ENCODE measurements around the gene GSTT2.
"Not testable (repeated sequence)": the region's sequence is repeated elsewhere in the genome, so short reads cannot be mapped to it uniquely, and the experiment has no call there.

The GSTT2 gene

DNA sequence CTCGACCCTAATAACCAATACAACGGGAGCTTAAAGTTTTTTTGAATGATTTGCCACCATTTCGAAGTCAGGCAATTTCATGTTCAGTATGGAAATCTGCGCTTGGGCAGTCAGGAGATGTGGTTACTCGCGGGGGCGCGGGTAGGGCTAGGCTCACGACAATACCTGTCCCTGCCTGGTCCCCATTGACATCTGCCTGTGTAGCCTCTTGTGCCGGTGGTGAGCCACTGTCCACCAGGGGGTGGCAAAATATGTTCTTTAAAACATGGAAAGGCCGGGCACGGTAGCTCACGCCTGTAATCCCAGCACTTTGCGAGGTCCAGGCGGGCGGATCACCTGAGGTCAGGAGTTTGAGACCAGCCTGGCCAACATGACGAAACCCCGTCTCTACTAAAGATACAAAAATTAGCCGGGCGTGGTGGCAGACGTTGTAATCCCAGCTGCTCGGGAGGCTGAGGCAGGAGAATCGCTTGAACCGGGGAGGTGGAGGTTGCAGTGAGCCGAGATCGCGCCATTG, 5.0 kb upstream of the GSTT2 start:
- DNase-seq: not testable (repeated sequence)

DNA sequence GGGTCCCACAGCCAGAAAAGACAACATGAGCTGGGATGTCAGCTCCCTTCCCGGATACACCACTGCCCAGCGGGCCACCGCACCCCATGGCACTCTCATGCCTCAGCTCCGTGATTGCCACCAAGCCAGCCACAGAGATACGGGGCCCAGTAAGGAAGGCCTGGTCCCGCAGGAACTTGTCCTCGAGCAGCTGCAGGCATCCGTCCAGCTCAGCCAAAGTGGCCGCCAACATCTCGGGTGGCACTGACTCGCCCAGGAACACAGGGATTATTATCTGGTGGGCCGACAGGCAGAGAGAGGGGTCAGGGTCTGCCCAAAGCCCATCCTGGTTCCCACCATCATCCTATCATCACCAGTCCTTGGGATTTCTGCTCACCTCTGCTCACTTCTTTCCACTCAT, 2.6 kb upstream of the GSTT2 start:
- not testable (repeated sequence) for DNase-seq

DNA sequence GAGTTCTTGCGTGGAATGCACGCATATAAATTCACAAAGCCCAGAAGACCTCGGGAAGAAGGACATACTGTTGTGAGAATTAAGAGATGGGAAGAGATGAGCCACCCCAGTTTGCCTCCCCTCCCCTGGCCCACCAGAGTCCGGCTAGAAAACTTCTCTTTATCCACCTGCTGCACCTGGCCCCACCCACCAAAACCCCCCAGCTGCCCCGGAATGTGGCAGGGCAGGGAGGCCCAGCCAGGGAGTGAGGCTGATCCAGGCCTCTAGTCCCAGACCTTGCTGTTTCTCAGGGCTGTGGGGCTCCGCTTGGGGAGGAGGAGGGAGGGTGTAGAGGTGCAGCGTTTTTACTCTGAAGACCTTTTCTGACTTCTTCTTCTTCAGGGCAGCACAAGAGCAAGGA, 633 bp downstream of the GSTT2 start:
- DNase-seq: not testable (repeated sequence)

DNA sequence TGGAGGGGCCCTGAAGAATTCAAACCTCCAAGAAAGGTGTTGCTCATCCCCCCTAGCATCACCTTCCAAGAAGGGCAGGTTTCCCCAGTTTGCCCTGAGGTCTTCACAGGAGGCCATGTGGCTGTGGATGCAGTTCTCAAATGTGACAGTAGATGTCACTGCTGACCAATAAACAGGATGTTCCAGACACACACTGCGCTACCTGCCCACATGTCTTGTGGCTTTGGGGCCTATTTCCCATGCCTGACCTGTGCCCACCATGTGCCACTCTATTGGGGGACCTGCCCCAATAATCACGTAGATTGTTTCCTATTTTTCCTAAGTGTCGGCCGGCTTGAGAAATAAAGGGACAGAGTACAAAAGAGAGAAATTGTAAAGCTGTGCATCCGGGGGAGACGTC, 4.5 kb downstream of the GSTT2 start:
- no peak for DNase-seq

DNA sequence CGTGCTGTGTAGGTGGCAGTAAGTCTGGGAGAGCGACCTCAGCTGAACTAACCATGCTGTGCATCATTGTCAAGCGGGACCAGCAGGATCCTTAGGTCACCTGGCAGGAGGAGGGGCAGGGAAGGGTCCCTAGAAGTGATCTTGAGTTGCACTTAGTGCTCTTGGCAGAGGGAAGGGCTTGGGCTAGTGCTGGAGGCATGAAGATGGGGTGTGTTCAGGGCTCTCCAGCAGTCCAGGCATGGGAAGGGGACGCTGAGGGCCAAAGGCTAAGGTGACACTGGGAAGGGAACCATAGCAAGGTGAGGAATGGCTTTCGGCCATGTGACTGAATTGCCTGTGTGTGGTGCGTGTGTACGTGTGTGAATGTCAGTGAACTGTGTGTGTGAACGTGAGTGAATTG, 6.2 kb downstream of the GSTT2 start:
- DNase-seq: not testable (repeated sequence)

DNA sequence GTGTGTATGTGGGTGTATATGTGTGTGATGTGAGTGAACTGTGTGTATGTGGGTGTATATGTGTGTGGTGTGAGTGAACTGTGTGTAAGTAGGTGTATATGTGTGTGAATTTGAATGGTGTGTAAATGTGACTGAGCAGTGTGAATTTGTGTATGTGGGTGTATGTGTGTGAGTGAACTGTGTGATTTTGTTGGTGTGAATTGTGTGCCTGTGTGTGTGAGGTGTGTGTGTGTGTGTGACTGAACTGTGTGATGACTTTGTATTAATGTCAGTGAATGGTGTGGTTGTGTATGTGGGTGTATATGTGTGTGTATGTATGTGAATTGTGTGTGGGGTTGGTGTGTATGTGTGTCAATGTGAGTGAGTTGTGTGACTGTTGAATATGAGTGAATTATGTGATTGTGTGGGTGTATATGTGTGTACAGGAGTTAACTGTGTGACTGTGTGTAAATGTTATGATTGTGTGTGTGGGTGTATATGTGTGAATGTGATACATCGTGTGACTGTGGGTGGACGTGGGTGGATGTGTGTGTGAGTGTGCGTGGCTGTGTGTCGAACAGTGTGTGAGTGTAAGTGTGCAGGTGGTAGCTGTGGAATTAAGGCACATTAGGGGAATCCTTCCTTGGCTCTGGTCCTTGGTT, 6.7 kb downstream of the GSTT2 start:
- DNase-seq: not testable (repeated sequence)

DNA sequence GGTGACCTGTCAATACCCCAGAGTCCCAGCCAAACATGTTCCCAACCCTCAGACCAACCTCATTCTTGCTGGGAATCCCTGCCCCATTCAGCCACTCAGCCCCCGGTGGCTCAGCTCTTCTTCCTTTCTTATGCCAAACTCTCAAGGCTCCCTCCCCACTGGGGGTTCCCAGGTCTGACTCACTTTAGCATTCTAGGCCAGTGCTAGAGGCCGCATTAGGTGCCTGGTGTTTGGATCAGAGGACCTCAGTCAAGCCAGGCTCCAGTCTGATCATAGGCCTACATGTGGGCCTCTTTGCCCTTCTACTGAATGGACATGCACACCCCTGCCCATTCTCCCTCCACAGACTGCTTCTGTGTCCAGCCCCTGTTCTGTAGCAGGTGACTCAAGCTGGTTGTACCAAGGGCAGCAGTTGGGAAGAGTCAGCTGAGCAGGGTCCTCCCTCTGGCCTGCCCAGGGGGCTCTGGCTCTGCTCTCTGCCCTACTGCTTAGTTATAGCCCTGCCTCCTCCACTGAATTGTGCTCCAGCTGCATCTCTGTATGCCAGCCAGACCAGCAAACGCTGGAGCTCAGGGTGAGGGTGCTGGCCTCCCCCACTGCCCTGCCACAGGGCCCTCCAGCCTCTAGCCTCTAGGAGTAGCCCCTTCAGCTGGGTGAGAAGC, 9.8 kb downstream of the GSTT2 start:
- not testable (repeated sequence) for DNase-seq

DNA sequence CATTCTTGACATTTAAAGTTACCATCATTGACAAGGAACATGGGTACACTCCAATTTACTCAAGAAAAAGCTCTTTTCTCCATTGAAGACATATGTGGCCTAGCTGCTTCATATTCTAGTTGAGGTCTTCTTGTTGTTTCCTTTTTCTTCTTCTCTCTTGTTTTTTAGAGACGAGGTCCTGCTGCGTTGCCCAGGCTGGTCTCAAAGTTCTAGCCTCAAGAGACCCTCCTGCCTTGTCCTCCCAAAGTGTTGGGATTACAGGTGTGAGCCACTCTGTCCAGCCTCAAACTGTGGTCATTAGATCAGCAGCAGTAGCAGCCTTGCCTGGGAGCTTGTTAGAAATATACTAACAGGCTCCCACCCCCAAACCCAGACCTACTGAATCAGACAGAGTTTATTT, 13.1 kb downstream of the GSTT2 start:
- DNase-seq: not testable (repeated sequence)

DNA sequence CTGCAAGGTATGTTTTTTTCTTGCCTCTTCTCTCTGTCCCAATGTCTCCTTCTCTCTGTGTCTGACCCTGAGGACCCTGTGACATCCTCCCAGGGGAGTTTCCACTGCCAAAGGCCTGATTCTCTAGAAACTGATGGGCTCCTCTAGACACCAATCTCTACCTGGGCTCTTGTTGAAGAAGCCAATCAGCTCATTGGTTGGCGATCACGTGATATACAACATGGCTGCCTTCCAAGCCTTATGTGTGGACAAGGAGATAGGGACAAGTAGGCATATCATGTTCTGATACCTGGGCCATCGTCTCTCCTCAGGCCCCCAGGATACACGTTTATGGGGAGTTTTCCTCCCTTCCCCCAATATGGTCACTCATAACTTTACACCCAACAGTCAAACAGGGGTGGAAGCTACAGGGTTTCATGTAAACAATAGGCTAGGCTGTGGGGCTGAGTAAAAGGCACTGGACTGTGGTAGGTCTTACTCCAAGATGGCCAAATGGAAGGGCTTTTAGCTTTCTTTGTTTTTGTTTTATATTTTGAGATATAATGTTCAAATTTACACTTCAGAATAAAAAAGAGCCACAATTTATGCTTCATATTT, 13.7 kb downstream of the GSTT2 start:
- not testable (repeated sequence) for DNase-seq

DNA sequence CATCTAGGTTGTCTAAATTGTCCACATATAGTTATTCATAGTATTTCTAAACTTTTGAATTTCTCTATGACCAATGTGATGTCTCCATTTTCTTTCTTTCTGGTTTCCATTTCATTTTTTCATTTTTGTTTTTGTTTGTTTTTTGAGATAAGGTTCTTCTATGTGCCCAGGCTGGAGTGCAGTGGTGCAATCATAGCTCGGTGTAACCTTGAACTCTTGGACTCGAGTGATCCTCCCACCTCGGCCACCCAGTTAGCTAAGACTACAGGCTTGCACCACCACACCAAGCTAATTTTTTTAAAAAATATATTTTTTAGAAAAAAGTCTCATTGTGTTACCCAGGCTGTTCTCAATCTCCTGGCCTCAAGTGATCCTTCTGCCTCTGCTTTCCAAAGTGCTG, 17.2 kb downstream of the GSTT2 start:
- DNase-seq: no peak

DNA sequence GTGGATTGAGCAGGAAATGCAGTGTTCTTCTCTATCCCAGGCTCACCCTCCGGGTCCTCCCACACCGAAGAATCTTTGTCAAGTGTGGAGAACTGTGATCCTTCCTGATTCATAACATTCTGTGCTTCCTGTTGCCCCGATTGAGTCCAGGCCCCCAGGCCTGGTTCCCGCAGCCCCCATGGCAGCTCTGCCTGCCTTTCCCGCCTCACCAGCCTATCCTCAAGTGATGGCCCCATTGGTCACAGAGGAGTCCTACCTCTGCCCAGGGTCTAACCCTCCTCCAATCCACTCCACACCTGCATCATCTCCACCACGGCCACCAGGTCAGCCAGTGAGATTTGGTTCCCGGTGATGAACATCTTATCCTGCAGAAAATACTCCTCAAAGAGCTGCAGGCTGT, 19.8 kb downstream of the GSTT2 start:
- not testable (repeated sequence) for DNase-seq

DNA sequence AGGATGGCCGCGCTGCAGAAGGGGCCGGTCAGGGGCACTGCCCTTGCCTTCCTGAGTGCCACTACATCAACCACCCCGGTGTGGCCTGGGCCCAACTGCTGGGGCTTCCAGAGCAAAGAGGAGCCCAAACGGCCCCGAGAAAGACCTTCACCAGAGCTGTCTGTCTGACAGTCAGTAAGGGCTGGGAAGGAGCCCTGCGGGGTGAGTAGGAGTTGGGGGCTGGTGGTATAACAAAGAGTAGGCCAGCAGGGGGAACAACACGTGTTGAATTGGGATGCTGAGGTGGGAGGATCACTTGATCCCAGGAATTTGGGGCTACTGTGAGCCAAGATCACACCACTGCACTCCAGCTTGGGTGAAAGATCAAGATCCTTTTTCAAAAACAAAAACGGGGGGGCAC, 21.4 kb downstream of the GSTT2 start:
- DNase-seq: no peak

DNA sequence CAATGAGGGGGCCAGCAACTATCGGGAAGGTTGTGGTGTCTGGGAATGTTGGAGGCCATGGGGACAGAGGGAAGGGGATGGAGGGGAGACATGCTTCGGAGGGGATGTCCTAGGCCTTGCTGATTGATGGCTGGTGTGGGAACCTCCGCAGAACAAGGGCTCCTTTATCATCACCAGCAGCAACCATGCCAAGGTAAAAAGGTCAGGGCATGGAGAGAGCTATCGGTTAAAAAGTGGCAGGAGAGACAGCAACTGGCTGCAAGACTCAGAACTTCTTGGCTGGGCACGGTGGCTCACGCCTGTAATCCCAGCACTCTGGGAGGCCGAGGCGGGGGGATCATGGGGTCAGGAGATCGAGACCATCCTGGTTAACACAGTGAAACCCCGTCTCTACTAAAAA, 22.3 kb downstream of the GSTT2 start:
- DNase-seq: no peak

DNA sequence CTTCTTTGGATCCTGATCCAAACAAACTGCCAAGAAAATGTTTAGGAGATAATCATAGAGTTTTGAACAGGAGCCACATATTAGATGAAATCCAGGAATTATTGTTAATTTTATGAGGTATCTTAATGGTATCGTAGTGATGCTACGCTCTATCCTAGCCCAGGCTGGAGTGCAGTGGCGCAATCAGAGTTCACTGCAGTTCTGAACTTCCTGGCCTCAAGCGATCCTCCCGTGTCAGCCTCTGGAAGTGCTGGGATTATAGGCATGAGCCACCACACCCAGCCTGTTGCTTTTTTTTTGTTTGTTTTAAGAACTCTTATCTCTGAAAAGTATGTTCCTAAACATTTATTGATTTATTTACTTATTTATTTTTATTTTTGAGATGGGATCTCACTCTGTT, 22.9 kb downstream of the GSTT2 start:
- no peak for DNase-seq

DNA sequence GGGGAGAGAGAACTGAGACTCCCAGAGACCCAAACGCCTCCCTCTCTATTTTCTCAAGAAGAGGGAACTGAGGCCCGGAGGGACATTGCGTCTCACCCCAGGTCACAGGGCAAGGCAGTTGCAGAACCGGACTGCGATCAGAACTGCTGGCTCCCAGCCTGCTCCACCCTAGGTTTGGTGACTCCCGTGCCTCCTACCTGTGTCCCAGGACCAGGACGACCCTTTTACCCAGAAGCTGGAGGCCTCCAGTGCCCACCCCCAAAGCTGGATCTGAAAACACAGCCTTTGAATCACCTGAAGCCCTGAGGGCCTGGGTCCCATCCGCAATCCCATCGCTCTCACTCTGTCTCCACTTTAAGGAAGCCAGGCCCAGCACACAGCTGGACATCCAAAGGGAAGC, 24.0 kb downstream of the GSTT2 start:
- no peak for DNase-seq

DNA sequence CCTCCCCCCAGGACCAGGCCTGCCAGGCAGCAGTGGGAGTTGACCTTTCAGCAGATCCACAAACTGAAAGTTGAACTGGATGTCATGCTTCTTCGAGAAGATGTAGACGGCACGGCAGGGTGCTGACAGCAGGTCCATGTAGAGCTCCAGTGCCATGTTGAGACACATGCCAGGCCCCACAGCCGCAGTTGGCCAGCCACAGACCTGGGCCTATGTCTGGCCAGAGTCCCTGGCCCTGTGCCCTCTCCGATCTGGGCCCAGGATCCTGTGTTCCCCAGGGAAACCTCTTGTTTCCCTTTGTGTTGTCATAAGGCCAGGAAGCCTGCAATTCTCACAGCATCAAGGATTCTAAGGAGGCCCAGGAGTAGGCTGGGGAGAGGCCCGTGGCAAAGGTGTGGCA, 25.3 kb downstream of the GSTT2 start, which contains the start of gene GSTT4:
GSTT4 (minus strand) TSS at position 253 of the 400 bp plus-strand sequence; CDS start at position 156, 97 bp downstream.
- no peak for DNase-seq

DNA sequence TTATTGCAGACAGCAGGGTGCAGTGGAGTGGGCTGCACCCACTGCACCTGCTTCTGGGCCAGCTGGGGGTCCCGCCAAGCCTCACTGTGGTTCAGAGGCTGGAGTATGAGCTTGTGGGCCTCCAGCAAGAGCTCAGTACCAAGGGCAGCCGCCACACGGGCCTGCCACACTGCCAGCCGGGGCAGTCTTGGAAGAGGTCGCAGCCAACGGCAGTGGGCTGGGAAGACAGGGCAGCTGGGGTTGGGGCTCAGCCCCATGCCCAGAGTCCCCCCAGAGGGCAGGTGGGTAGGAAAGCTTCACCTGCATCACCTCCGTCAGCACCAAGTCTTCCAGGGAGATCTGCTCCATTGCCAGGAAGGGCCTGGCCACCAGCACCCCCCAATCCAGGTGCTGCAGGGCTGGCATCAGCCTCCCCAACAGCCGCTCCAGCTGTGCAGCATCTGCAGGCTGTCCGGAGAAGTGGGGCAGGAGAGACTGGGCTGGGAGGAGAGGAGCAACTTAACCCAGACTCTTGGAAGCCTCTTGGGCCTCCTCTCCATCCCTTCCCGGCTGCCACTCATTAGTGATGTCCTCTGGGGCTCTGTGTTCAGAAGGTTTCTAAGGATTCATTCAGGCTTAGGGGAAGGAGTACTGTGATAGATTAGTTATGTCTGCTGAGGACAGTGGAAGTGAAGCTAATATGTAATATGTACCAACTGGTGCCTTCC, 26.4 kb downstream of the GSTT2 start:
- no peak for DNase-seq

DNA sequence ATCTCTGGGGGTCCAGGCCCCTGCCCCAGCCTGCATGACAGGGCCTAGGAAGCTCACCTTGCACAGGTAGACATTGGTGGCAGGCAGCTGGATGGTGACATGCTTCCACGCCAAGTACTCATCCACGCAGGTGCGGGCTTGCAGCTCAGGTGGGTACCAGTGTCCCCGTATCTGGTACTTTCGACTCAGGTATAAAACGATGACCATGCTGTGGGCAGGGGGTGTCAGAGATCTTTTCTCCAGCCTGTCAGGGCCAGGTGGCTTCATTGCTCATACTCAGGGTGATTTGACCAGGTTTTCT, 26.9 kb downstream of the GSTT2 start:
- DNase-seq: no peak

DNA sequence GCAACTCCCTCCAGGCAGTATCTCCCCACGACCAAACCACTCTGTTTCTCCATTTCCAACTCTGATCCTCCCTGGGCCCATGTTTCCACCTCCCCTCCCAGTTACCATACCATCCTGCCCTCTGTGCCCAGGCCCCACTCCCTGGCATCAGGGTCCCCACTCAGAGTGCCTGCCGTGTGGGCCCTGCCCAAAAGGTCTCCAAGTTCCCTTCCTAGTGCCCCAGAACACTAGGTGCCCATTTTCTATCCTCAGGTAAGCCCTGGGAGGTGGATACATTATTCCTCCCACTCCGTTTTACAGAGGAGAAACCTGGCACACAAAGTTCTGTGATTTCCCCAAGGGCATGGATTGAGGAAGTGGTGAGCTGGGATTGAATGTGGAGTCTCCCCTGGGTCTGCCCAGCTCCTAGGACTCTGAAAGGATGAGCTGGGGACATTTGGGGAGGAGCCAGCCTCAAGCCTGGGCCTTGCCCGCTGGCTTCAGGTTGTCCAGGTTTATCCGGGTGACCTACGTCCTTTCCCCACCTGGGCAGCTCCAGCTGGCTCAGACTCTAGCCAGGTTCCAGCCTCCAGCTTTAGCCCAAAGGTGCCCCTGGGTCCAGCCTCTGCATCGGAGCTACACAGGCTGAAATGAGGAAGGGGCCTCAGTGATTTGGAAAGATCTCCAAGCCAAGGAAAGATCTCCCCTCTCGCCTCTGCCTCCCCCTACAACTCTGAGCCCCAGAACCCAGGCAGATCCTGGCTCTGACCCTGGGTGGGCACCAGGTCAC, 27.5 kb downstream of the GSTT2 start:
- no peak for DNase-seq

DNA sequence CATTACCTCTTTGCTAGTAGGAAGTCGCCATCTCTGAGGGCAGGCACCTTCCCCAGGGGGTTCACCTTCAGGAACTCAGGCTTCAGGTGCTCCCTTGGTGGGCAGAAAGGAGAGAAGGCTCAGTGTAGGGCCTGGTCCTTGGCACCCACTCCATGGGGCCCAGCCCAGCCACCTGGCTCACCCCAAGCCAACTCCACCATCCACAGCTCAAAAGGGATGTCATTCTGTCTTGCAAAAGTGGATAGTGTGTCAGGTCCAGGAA, 28.0 kb downstream of the GSTT2 start:
- DNase-seq: no peak

DNA sequence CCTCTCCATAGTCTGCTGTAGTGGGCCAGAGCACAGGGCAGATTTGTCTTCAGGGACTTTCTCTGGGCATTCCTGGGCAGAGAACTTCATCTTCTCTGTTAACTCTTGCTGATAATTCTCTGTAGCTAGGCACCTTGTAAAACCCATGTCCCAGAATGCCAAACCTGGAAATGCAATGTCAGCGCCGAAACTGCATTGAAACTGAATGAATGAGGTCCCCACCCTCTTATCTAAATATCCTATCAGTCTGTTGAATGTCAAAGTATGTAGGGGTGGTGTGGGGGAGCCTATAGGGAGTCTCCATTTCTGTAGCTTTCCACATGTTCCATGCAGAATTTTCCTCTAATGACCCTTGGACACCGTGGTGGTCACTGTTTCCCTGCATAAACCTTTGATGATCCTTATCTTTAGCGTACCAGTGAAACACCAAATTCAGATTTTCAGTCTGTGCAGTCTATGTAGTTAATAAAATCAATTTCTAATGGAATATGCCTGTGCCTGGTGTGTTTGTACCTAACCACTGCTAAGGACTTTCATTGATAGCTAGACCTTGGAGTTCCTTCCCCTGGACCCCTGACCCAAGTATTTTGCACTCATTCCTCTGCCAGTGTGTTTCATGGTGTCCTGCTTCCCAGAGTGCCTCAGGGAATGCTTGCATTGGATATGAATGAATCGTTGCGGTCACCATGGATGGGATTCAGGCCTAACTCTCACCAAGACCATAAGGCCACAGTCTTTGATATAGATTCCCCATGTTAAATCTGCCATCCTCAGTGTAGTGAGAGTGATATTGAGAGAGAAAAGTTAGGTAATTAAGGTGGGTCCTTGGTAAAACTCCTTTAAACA, 28.7 kb downstream of the GSTT2 start:
- no peak for DNase-seq

Measured in DMS53 (cell line).